DMS153 treated with DMSO at 0.1 percent for 48 hours (cell line): ENCODE results near the gene AGPAT4.
"Not testable (repeated sequence)": the region's sequence is repeated elsewhere in the genome, so short reads cannot be mapped to it uniquely, and the experiment has no call there.

ENCODE experiments used
- DNase-seq: peaks from one replicate; lab custom pipeline; 2025; ENCODE audit not compliant: unreplicated experiment; lab: John Stamatoyannopoulos, UW

Gene AGPAT4

DNA sequence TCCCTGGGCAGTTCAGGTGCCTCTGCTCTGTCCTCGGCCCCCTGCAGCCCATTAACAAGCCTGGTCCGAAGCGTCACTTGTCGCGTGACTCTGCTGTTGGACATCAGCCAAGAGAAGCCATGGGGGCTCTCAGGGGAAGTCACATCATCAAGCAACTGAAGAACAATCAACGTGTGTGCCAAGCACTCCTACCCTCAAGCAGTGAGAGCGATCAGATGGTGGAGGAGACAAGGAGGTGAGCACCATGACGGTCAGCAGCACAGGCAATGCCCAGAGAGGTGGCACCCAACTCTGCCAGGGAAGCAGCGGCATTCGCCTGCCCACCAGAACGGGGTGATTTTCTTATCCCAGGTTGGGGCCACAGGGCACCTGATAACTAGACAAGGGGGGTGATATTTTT is 132.7 kb downstream of the AGPAT4 start:
- no peak for DNase-seq

DNA sequence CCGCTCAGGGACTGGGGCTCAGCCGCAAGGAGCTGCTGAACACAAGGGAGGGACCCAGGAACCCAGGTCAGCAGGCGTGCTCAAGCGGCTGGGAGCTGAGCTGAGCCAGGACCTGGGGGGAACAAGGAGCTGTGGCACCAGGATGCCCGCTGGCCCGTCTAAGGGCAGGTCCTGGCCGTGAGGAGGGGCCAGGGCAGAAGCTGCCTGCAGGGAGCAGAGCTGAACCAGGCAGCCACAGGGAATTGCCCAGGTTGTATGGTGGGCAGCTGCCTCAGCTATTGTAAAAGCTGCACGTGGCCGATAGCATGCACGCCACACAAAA is 133.3 kb downstream of the AGPAT4 start:
- DNase-seq, result no peak

DNA sequence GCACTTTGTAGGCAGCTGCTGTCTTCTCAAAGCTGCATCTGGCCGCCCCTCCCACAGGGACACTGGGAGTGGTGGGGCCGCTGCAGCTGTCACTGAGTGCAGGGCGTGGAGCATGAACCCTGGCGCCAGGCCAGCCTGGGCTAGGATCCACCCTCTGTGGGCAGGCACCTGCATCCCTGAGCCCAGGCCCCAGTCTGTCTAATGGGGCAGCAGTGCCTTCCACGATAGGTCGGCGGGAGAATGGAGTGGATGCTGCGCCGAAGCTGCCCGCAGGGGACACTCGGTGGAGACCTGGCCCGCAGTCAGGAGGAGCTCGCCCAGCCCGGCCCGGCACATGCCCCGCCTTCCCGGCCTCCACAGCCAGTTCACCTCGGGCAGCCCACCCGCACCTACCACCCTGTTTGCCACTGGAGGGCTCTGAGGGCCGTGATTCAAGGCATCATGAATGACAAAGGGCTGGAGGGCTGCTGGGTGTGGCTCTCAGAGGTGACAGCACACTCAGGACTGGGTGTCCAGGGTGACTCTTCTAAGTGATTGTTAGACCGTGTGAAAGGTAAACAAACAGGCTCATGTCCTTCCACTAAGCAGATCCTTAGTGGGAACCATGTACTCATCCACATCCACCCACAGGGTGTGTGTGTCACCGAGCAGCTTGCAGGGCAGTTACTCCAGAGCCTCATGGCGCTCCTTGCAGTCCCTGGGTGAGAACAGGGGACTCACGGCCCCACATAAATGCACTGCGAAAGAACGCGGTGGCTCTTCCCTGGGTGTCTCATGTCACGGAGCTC is 133.9 kb downstream of the AGPAT4 start:
- DNase-seq, result no peak

DNA sequence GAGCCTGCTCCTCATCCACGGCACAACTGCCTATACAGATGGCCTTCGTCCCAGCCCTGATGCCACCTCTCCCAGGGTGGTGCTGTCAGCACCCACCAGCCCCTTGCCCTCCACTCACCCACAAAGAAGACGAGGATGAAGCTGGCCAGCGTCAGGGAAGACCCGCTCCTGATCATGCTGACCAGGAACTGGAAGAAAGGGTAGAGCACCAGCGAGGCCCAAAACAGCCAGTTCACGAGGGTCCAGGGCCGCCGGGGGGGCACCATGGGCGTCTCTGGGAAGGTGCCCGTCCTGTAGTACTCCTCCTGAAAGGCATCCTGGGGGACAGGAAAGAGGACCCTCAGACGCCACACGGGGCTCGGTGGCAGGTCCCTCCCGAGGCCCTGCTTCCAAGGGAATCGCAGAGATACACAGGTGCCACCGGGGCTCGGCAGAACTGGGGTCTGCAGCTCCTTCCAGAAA is 134.5 kb downstream of the AGPAT4 start:
- DNase-seq, result no peak

DNA sequence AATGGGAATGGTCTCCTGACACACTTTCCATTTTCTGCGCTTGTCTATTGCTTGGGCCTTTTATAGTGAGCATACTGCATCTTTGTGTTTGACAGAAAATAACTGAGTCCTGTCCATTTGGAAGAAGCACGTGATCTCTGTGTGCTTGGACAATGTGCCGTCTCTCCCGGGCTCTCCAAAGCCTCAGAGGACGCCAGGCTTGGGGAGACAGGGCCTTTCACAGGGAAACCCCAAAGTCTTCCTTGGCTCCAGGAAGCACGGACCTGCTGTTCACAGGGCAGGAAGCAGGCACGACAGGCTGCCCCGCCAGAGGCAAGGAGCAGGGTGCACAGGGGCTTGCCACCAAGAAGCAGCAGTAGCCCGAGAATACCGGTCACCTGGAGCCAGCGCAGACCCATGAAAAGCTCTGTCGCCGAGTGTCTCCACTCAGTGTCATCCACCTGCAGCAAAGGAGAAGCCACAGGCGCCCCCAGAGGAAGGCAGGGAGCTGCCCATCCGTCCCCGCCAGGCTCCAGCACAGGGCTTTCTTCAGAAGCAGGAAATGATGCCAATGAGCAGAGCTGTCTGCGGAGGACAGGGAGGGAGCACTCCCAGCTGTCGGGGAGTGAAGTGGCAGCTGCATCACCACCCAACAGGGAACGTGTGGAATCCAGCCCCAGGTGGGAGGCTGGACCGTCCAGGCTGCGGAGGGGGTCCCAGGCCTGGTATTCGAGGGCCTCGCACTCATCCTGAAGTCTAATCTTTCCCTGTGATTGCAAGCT is 135.1 kb downstream of the AGPAT4 start:
- no peak for DNase-seq

DNA sequence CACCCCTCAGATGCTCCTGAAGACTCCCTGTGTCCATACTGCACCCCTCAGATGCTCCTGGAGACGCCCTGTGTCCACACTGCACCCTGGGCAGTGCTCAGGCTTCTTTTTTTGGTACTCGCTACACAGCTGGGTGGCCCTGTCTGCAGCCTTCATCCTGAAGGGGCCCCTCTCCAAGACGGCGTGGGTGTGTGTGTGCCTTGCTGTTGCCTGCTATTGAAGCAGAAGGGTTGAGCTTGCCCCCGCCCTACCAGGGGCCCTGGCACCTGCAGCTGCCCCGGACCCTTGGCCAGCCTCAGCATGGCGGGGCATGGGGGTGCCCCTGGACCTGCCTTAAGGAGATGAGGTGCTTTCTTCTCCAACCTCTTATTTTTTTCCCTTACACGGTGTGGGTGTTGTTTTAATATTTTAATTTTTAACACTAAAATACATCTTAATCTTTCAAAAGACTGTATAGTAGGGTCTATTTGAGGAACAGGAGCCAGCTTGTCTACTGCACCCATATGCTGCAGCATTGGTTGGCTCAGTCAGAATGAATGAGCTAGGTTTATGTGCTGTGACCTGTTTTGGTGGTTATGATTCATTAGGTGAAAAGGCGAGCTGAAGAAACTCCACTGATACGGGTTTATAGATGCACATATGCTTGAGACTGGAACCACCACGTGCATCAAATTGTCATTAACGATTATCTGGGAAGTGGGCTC is 135.9 kb downstream of the AGPAT4 start:
- DNase-seq, result no peak

DNA sequence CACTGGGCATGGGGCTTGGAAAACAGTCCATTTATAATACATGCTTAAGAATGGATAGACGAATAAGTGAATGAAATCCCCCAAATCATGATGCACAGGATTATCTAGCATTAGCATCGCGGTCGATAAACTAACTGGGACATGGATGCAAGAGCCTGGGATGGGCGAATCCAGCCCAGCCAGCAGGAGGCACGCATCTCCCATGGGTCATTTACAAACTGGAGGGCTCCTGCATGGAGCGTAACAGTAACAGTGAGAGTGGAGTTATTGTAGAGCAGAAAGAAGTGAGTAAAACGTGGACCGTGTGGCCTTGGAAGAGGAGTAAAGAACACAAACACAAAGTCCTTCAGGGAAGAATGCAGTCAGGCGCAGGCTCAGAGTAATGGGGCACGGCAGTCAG is 136.5 kb downstream of the AGPAT4 start:
- DNase-seq, result no peak

DNA sequence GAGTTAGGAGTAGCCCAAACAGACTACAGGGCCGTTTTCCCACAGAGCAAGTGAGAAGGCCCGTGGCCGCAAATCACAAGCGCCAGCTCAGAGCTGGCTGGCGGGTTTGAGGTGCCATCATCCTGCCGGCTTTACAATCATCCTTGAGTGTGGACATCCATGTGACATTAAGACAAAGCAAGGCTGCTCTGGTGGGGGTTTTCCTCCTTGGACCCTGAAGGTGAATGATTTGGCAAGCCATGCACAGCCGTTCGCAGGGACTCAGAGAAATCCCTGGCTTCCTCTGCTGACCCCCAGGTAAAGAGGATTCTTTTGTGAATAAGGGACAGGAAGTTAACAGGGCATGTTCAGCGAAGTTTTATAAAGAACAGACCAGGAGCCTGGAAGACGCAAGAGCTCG is 137.2 kb downstream of the AGPAT4 start:
- DNase-seq, result no peak

DNA sequence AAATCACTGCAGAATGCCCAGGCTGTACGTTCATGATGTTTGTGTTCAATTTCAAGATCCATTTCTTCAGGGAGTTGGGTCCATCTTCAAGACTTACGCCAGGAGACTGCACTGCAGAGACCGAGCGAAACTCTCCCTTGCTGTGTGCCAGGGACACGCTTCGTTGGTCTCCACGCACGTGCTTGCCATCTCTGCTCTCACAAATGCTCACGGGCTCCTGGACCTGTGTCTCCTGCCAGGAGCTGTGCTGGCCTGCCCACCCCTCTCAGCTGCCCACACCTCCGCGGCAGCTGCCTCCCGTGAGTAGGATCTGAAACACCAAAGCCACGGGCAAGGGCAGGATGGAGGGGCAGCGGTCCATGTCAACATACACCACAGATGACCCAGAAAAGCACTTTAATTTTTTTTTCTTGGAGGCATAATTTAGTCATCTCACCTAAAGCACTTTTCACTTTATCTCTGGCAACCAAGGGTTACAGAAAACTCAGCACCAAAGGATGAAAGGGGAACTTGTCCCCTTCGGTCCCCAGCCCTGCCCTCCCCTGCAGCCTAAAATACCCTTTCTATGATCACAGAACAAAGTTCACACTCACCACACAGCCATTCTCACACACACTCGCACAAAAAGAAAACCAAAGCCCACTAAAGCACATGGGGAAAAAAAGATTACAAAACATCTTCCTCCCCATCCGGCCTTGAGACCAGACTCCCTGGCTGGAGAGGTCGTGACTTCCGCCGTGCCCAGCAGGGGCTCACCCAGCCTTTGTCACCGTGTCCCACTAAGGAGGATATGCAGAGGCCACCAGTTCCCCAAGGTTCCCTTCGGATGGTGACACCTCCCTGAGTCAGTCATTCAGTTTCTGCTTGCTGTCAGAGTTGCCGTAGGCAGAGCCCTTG is 137.9 kb downstream of the AGPAT4 start:
- no peak for DNase-seq

DNA sequence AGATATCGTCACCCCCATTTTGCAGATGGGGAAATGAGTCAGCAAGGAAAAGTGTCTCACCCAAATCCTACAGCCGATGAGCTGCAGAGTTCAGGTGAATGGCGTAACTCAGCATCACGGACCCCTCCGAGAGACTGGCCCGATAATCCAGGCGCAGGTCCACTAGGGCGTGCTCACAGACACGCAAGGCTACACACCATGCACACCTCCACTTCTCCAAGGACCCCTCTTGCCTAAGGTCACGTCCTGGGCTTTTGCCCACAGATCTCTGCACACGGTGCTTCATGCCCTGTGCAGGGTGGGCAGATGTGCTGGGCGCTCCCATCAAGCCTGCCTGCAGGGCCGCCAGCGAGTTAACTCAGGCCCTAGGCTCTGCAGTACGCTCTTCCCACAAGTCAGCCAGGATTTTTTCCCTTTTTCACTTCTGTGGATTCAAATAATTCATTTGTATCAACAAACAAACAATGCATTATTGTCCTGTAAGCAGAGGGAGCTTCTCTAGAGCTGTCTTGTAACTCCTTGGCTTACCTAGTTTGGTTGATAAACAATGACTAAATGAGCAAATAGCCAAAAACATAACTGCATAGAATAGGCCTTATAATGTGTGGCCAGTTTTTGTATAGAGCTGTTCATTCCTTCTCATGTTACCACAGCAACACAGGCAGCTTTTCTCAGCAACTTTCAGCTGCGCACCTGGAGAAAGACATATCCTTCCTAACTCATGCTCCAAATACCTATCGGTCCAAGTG is 139.1 kb downstream of the AGPAT4 start:
- DNase-seq, result no peak

DNA sequence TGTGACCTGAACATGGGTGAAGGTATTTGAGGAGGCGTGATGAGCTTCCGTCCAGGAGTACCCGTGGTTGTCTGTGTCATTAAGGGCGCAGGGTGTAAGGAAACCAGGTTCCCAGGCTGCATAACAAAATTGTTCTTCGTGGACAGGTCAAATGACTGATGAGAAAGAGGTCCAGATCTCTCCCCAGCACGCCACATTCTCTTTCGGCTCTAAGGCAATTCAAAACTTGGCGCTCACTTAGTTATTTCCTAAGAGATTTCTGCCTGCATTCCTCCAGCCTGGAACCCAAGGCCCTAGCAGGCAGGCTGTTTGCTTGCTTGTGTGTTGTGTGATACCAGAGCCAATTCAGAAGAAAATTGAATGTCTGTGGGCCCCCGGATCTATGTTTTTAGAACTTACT is 139.9 kb downstream of the AGPAT4 start:
- DNase-seq, result no peak

DNA sequence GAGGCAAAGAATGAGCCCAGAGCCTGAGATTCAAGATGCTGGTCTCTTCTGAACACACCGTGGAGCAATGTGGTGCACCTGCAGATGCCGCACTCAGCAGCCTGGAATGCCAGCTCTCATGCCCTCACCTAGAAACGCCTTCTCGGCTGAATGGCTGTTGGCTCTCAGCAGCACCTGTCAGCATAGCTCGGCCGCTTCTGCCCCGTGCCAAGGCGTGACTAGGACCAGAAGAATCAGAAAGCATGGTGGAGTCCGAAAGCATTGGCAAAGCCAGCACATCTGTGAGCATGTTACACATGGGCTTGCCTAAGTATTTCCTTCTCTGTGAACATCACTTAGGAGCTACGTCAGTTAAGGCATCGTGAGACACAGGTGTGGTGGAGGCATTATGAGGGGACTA is 141.5 kb downstream of the AGPAT4 start:
- no peak for DNase-seq

DNA sequence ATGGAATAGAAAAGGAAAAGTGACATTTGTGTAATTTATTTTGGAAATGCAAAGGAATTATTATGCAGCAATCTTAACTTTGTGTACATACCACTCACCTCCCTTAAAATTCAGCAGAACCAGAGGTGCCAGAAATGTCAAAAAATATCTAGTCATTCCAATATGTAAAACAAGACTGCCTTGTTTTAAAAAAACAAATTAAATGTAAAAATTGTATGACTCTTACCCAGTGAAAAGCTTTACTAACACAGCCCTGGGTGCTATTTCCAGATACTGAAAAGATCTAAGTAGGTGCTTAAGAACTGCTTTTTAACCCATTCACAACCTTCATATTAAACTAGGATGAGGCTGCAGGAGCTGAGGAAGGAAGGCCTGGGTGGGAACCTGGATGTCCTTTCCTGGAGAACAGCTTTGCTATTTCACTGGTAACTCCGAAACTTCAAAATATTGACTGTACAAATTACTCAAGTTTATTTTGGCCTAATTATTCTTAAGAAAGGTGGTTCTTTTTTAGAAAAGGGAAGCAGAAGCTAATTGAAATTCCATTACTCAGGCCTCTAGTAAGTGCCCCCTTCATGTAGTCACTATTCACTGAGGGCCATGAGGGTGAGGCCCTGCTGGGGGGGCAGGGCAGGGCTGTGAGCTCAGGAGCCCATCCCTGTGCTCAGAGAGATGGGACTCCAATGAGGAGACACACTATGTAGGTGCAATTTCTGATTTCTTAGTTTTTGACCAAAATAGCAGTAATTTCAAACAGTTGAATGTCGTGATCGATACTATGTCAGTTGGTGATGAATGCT is 142.7 kb downstream of the AGPAT4 start:
- DNase-seq, result no peak

DNA sequence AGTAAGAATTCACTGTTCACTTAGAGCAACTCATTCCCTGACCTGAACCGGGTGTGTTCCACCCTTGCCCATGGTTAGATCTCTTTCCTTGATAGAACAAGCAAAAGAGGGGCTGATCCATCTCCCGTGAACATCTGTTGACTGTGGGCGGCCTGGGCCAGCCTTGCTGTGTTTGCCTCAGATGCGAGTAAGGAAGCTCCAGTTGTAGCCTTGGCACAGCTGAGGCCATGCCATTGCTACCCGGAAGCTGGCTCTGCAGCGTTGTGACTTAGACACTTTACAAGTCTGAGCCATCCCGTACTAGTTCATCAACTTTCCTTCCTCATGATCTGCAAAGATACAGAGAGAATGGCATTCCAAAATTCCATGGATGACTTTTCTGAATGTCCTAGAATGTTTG is 143.3 kb downstream of the AGPAT4 start:
- no peak for DNase-seq

DNA sequence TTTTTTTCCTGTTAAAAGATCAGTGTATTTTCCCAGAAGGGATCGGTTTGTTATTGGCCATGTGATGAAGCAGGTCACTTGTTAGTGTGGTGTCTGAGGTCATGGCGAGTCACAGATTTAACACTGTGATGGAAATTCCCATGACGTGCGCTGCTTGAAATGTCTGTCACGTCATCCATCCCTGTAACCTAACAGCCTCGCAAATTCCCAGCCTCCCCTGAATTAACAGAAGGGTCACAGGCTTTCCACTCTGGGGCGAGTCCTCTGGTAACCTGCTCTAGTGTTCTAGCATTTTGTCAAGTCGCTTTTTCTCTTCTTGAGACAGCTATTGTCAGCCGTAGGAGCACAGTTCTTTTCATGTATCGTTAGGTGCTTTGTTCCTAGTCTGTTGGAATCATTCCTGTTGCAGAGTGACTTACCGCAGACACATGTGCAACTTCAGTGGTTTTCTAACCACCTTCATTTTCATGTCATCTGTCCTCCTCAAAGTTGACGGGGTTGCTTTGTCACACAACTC is 145.1 kb downstream of the AGPAT4 start:
- no peak for DNase-seq

DNA sequence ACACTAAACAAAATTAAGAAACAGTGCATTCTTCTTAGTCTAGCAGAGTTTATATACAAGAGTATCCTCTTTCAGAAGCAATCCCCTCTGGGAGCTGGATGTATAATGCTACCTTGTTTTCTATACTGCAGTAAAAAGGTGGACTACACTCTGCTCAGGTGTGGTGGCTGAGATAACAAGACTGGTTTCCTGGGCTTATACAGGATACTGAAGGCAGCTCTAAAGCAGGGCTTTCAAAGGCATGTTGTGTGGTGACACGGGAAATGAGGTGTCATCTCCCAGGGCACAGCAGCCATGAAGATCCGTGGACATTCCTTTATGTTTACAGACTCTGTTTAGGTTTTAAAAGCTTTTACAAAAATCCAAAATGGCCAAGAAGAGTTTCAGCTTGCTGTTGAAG is 145.6 kb downstream of the AGPAT4 start:
- no peak for DNase-seq

DNA sequence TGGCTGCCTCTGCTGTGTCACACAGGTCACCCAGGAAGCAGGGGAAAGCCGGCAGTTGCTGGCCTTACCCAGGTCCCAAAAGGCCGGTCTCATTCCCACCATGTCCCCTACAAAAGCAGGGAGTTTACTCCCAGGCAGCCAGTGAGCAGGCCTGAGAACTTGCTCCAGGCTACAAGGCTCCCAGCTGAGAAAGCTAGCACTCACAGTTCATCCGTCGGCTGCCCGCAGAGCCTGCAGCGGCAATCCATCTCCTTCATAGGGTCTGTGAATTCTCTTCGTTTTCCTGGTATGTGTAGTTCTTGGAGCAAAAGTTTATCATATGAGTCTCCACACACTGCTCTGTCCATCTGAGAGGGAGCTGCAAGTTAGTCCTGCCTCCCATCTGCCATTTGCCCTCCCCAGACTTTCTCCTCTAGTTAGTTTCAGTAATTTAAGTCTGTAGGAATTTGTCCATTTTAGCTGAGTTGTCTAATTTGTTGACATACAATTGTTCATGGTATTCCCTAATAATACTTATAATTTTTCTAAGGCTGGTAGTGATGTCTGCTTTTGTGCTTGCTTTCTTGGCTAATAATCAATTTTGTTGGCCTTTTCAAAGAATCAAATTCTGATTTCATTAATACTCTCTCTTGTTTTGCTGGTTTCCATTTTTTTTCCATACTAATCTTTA is 146.7 kb downstream of the AGPAT4 start:
- no peak for DNase-seq

DNA sequence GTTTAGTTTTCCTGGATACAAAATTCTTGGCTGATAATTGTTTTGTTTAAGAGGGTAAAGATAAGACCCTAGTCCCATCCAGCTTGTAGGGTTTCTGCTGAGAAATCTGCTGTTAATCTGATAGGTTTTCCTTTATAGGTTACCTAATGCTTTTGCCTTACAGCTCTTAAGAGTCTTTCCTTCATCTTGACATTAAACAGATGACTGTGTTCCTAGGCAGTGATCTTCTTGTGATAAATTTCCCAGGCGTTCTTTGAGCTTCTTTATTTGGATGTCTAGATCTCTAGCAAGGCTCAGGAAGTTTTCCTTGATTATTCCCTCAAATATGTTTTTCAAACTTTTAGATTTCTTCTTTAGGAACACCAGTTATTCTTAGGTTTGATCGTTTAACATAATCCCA is 148.3 kb downstream of the AGPAT4 start:
- no peak for DNase-seq

DNA sequence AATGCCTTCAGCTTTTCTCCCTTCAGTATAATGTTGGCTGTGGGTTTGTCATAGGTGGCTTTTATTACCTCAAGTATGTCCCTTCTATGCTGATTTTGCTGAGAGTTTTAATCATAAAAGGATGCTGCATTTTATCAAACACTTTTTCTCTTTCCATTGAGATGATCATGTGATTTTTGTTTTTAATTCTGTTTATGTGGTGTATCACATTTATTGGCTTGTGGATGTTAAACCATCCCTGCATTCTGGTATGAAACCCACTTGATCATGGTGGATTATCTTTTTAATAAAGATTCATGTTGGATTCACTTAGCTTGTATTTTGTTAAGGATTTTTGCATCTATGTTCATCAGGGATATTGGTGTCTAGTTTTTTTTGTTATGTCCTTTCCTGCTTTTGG is 150.5 kb downstream of the AGPAT4 start:
- DNase-seq, result not testable (repeated sequence)
